Measurements from ENCODE around the gene EPHA3.

Gene EPHA3

GRCh38 chr3:89171687-89172545 is 64.5 kb downstream of the EPHA3 start:
- peak; percentile 2 to 15 for DNase-seq
- TF ChIP-seq POLR2A (IDR thresholded peaks at IDR 0.05; ENCODE audit: low read length) (no peak), GATA1 (IDR thresholded peaks at IDR 0.05; ENCODE audit: low read depth, low read length) (no peak)

- DNase-seq = no peak
- TF ChIP-seq POLR2A (IDR thresholded peaks at IDR 0.05; ENCODE audit: low read length) (no peak), GATA1 (IDR thresholded peaks at IDR 0.05; ENCODE audit: low read depth, low read length) (no peak)
These were observed 66.1 kb downstream of the EPHA3 start for GRCh38 chr3:89173546-89173945.

GRCh38 chr3:89179355-89180001 is 72.1 kb downstream of the EPHA3 start:
- no peak for DNase-seq
- TF ChIP-seq POLR2A (IDR thresholded peaks at IDR 0.05; ENCODE audit: low read length) (no peak), GATA1 (IDR thresholded peaks at IDR 0.05; ENCODE audit: low read depth, low read length) (no peak)

- no peak for DNase-seq
- TF ChIP-seq POLR2A (IDR thresholded peaks at IDR 0.05; ENCODE audit: low read length) = no peak
- no peak for TF ChIP-seq GATA1 (IDR thresholded peaks at IDR 0.05; ENCODE audit: low read depth, low read length)
These were observed 72.9 kb downstream of the EPHA3 start for GRCh38 chr3:89180334-89180733.

GRCh38 chr3:89182056-89182455 is 74.6 kb downstream of the EPHA3 start:
- no peak for DNase-seq
- no peak for TF ChIP-seq POLR2A (IDR thresholded peaks at IDR 0.05; ENCODE audit: low read length)
- TF ChIP-seq GATA1 (IDR thresholded peaks at IDR 0.05; ENCODE audit: low read depth, low read length) = no peak

- no peak for DNase-seq
- no peak for TF ChIP-seq GATA1 (IDR thresholded peaks at IDR 0.05; ENCODE audit: low read depth, low read length)
- no peak for TF ChIP-seq POLR2A (IDR thresholded peaks at IDR 0.05; ENCODE audit: low read length)
These were observed 77.0 kb downstream of the EPHA3 start for GRCh38 chr3:89184151-89184995.

- TF ChIP-seq GATA1 (IDR thresholded peaks at IDR 0.05; ENCODE audit: low read depth, low read length) = no peak
- TF ChIP-seq POLR2A (IDR thresholded peaks at IDR 0.05; ENCODE audit: low read length) = no peak
- DNase-seq = no peak
These were observed 79.0 kb downstream of the EPHA3 start for GRCh38 chr3:89186456-89186855.

- no peak for DNase-seq
- TF ChIP-seq POLR2A (IDR thresholded peaks at IDR 0.05; ENCODE audit: low read length) (no peak), GATA1 (IDR thresholded peaks at IDR 0.05; ENCODE audit: low read depth, low read length) (no peak)
These were observed 91.2 kb downstream of the EPHA3 start for GRCh38 chr3:89198591-89198990.

GRCh38 chr3:89212619-89213018 is 105.2 kb downstream of the EPHA3 start:
- no peak for TF ChIP-seq GATA1 (IDR thresholded peaks at IDR 0.05; ENCODE audit: low read depth, low read length)
- TF ChIP-seq POLR2A (IDR thresholded peaks at IDR 0.05; ENCODE audit: low read length) = no peak

GRCh38 chr3:89216016-89216739 is 108.8 kb downstream of the EPHA3 start:
- no peak for DNase-seq
- TF ChIP-seq POLR2A (IDR thresholded peaks at IDR 0.05; ENCODE audit: low read length) = no peak

More at GRCh38 chr3:89212619-89213018, 105.2 kb downstream of the EPHA3 start:
- no peak for DNase-seq

GRCh38 chr3:89217148-89217685 is 109.8 kb downstream of the EPHA3 start:
- no peak for DNase-seq
- TF ChIP-seq POLR2A (IDR thresholded peaks at IDR 0.05; ENCODE audit: low read length) (no peak), GATA1 (IDR thresholded peaks at IDR 0.05; ENCODE audit: low read depth, low read length) (no peak)

- no peak for DNase-seq
- no peak for TF ChIP-seq GATA1 (IDR thresholded peaks at IDR 0.05; ENCODE audit: low read depth, low read length)
- no peak for TF ChIP-seq POLR2A (IDR thresholded peaks at IDR 0.05; ENCODE audit: low read length)
These were observed 114.5 kb downstream of the EPHA3 start for GRCh38 chr3:89221924-89222323.

- no peak for TF ChIP-seq GATA1 (IDR thresholded peaks at IDR 0.05; ENCODE audit: low read depth, low read length)
- no peak for TF ChIP-seq POLR2A (IDR thresholded peaks at IDR 0.05; ENCODE audit: low read length)
- no peak for DNase-seq
These were observed 115.8 kb downstream of the EPHA3 start for GRCh38 chr3:89223188-89223587.

Data from erythroblast (primary cell).